Dedifferentiated amniotic fluid mesenchymal stem cell (primary cell): ENCODE measurements around the gene ASAP3.
A peak's percentile ranks its signal among the peaks of the same experiment; 100 is the strongest.

Experiments used
- DNase-seq: peaks from one replicate; pipeline ENCODE4 v3.0.0-alpha.2; 2016; ENCODE audit errors: extremely low spot score

ASAP3 gene

GRCh38 chr1:23483321-23484252, at the start of gene ASAP3:
Gene ASAP3 (minus strand): TSS chr1:23484179. CDS start chr1:23484133, 46 bp downstream.
- no peak for DNase-seq

GRCh38 chr1:23533246-23534023, 49.5 kb upstream of the ASAP3 start:
- no peak for DNase-seq

GRCh38 chr1:23531562-23532094, 47.6 kb upstream of the ASAP3 start:
- no peak for DNase-seq

GRCh38 chr1:23530747-23531561, 47.0 kb upstream of the ASAP3 start, which contains the start of gene E2F2:
Gene E2F2 (minus strand): TSS chr1:23531233. CDS start chr1:23530793, 440 bp downstream.
- DNase-seq, result peak; percentile 60

GRCh38 chr1:23530087-23530746, 46.2 kb upstream of the ASAP3 start:
- no peak for DNase-seq

- no peak for DNase-seq
Measured at GRCh38 chr1:23529146-23530086, 45.4 kb upstream of the ASAP3 start.

- DNase-seq, result peak; percentile 75
Measured at GRCh38 chr1:23528250-23528978, 44.4 kb upstream of the ASAP3 start.

GRCh38 chr1:23527900-23528249, 43.9 kb upstream of the ASAP3 start:
- no peak for DNase-seq

GRCh38 chr1:23527366-23527765, 43.4 kb upstream of the ASAP3 start:
- DNase-seq, result no peak

GRCh38 chr1:23526329-23527041, 42.5 kb upstream of the ASAP3 start:
- no peak for DNase-seq

GRCh38 chr1:23525558-23526250, 41.7 kb upstream of the ASAP3 start:
- no peak for DNase-seq

GRCh38 chr1:23524716-23525401, 40.9 kb upstream of the ASAP3 start:
- no peak for DNase-seq

GRCh38 chr1:23524163-23524562, 40.2 kb upstream of the ASAP3 start:
- DNase-seq, result no peak

- DNase-seq, result no peak
Measured at GRCh38 chr1:23522244-23522982, 38.4 kb upstream of the ASAP3 start.

- DNase-seq, result no peak
Measured at GRCh38 chr1:23521588-23521987, 37.6 kb upstream of the ASAP3 start.

- no peak for DNase-seq
Measured at GRCh38 chr1:23517581-23517980, 33.6 kb upstream of the ASAP3 start.

GRCh38 chr1:23515905-23516304, 31.9 kb upstream of the ASAP3 start:
- no peak for DNase-seq
